HuH-7 (cell line): ENCODE results near the gene MUC12.
A peak's percentile ranks its signal among the peaks of the same experiment; 100 is the strongest.
"Not testable (repeated sequence)": the region's sequence is repeated elsewhere in the genome, so short reads cannot be mapped to it uniquely, and the experiment has no call there.

Experiments
- DNase-seq: peaks from one replicate; pipeline ENCODE4 v3.0.0; 2011; ENCODE audit warnings: low spot score

Gene MUC12

GRCh38 chr7:100962537-100962936, 6.8 kb upstream of the MUC12 start:
- DNase-seq: no peak

- no peak for DNase-seq
Observed at GRCh38 chr7:100963386-100963785, 6.0 kb upstream of the MUC12 start.

GRCh38 chr7:100963874-100964273, 5.5 kb upstream of the MUC12 start:
- no peak for DNase-seq

GRCh38 chr7:100964630-100965029, 4.7 kb upstream of the MUC12 start:
- no peak for DNase-seq

GRCh38 chr7:100965045-100965722, 4.2 kb upstream of the MUC12 start:
- DNase-seq: no peak

GRCh38 chr7:100965723-100966541, 3.4 kb upstream of the MUC12 start:
- DNase-seq: peak; percentile 96

GRCh38 chr7:100966542-100967291, 2.6 kb upstream of the MUC12 start:
- no peak for DNase-seq

GRCh38 chr7:100967292-100967863, 2.0 kb upstream of the MUC12 start:
- no peak for DNase-seq

GRCh38 chr7:100968031-100968430, 1.3 kb upstream of the MUC12 start:
- DNase-seq: no peak

GRCh38 chr7:100968650-100969049, 715 bp upstream of the MUC12 start:
- DNase-seq: no peak

GRCh38 chr7:100971111-100972001, 2.0 kb downstream of the MUC12 start:
- no peak for DNase-seq

GRCh38 chr7:100972002-100972347, 2.6 kb downstream of the MUC12 start:
- DNase-seq: no peak

GRCh38 chr7:100974021-100974420, 4.7 kb downstream of the MUC12 start:
- no peak for DNase-seq

GRCh38 chr7:100975371-100975821, 6.0 kb downstream of the MUC12 start:
- no peak for DNase-seq

GRCh38 chr7:100978300-100978699, 8.9 kb downstream of the MUC12 start:
- DNase-seq: no peak

GRCh38 chr7:100983451-100984187, 14.3 kb downstream of the MUC12 start:
- DNase-seq: no peak

GRCh38 chr7:100984241-100984918, 15.0 kb downstream of the MUC12 start:
- DNase-seq: not testable (repeated sequence)

- not testable (repeated sequence) for DNase-seq
Observed at GRCh38 chr7:100985033-100985797, 15.8 kb downstream of the MUC12 start.

- DNase-seq: no peak
Observed at GRCh38 chr7:100991631-100992030, 22.3 kb downstream of the MUC12 start.
